MV-4-11 (cell line): Measurements from ENCODE around the gene SEMA4C.

Experiments used
- DNase-seq: peaks from one replicate; lab custom pipeline; 2025; lab: John Stamatoyannopoulos, UW

Gene SEMA4C

DNA sequence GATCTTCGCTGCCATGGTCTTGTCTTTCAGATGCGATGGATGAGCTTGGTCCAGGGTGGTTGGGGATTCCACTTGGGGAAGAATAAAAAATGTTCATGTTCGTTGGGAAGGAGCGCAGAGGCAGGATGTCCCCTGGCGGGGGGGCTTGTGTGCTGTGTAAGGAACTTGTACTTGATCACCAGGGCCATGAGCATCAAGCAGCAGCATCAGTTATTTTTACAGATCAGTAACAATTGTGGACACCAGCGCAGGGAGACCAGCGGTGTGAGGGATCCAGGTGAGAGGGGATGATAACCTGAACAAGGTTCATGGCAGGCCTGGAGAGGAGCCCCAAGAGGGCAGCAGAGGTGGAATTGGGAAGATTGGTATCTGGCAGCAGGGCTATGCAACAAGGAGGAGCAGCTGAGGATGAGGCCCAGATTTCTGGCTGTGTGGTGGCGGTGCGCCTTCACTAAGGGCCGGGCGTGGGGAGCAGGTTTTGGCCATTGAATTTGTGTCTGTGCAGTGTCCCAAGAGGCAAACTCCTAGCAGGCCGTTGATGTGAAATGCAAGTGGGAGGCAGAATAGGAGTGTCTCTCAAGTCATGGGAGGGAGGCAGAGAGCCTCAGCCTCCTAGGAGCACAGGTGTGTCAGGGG is 49.9 kb downstream of the SEMA4C start:
- no peak for DNase-seq

DNA sequence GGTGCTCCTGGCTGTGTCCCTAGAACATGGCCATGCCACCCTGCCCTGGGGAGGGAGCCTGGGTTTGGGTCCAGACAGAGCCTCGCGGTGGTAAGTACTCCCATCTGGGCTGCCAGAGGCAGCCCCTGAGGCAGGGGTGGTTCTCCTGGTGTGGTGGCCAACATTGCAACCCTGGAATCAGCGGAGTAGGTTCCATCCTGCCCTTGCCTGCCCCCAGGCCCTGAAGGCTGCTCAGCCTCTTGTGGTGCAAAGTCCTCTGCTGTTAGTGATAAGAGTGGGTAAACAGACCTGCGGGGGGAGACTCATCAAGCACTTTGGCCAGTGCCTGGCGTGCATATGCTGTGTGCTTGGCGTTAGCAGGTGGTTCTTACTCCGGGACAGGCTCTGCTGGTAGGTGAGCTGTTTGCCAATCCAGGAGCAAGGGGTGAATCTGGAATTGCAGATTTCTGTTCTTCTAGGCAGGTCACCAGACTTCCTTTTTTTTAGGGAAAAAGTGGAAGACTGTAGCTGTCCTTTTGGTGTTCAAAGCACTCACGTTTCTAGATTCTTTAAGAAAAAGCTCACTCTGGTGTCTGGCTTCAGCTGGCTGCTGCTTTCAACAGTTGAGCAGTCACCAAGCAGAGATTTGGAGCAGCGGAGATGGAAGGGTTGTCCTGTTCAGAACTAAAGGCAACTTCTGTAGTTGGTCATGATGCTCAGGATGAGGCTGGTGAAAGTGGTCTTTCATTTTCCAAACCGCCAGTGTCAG is 50.6 kb downstream of the SEMA4C start:
- no peak for DNase-seq

DNA sequence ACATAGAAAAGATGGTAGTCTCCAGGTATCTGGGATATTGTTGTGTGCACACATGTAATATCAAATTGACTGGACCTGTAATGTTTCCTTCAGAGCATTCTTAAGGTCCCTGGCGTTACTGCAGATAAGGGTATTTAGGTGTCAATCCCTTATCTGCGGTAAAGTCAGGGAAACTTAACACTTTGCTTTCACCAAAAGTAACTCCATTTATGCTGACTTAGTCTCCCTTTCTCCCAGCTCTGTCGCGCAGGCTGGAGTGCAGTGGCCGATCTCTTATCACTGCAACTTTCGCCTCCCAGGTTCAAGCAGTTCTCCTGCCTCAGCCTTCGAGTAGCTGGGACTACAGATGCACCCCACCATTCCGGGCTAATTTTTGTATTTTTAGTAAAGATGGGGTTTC is 52.0 kb downstream of the SEMA4C start:
- no peak for DNase-seq

DNA sequence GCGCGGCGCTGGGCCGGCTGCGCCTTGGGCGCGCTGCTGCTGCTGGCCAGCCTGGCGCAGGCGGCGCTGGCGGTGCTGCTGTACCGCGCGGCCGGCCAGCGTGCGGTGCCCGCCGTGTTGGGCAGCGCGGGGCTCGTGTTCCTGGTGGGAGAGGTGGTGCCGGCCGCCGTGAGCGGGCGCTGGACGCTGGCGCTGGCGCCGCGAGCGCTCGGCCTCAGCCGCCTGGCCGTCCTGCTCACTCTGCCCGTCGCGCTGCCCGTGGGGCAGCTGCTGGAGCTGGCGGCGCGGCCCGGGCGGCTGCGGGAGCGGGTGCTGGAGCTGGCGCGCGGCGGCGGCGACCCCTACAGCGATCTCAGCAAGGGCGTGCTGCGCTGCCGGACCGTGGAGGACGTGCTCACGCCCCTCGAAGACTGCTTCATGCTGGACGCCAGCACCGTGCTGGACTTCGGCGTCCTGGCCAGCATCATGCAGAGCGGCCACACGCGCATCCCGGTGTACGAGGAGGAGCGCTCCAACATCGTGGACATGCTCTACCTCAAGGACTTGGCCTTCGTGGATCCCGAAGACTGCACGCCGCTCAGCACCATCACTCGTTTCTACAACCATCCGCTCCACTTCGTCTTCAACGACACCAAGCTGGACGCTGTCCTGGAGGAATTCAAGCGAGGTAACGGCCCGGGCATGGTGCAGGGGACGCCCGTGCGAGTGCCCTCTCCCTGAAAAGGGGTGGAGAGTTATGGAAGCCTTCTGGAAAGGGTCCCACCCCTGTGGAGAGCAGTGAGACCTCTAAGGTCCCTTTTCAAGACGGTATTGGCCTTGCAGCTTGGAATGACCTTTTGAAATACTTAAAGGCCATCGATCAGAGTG is 52.8 kb downstream of the SEMA4C start:
- DNase-seq, result no peak

DNA sequence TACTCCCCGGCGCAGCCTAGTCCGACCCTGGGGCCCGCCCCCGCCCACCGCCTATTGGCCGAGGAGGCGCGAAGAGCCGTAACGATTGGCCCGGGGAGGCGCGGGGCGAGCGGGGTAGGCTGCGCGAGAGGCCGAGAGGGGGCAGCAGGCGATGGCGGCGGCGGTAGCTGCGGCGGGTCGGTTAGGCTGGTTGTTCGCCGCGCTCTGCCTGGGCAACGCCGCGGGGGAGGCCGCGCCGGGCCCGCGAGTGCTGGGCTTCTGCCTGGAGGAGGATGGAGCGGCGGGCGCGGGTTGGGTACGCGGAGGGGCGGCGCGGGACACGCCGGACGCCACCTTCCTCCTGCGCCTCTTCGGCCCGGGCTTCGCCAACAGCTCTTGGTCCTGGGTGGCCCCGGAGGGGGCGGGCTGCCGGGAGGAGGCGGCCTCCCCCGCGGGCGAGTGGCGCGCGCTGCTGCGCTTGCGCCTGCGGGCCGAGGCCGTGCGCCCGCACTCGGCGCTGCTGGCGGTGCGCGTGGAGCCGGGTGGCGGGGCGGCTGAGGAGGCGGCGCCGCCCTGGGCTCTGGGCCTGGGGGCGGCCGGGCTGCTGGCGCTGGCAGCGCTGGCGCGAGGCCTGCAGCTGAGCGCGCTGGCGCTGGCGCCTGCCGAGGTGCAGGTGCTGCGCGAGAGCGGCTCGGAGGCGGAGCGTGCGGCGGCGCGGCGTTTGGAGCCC is 53.6 kb downstream of the SEMA4C start, which contains the start of gene CNNM3:
TSS of gene CNNM3 (plus strand) at position 142 of the 709 bp plus-strand sequence. CDS start at position 152, 10 bp downstream.
- peak; percentile 77 for DNase-seq

DNA sequence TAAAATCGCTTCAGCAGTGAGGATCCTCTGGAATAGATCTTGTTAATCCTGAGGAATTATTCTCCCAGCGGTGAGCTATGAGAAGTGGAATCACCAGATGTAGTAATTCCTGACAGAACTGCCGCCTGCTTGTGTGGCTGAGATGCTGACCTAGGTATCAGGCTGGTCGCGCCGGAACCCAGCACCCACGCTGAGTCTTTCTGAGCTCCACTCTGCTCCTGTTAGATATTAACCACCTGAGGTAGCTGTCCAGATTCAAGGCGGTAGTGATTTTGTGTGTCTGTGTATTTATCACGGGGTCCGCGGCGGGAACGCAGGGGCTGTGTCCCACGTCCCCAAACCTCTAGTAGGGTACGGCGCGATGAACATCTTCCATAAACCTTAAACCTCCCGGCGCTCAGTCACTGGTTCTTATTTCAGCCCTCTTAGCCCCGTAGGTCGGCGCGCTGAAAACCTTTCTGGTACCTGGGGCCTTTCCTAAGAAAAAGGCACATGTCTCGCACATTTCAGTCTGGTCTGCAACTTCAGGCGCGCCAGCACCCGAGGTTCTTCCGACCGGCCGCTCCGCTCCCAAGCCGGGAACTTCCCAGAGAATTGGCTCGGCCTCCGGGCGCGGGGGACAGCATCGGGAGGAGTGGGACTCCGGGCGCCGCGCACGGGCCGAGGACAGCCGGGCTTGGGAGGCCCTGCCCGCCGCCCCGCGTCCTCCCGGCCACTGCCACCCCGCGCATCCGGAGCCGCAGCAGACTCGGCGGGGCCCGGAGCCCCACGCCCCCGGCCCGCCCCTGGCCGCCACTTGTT is 54.4 kb downstream of the SEMA4C start:
- no peak for DNase-seq

DNA sequence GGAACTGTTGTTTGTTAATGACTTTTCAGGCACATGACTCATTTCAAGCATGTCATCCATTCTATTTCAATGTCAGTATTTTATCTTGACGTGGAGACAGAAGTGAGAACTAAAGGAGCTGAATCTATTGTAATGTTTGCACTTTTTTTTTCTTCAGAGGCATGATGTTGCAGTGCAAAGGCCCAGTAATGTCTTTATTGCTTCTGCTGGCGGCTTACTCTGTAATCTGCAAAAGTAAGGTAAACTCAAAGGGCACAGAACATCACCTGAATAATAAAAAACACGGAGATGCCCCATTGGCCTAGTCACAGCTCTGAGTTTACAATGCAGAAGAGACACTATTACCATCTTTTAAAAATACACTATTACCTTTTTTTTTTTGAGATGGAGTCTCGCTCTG is 56.2 kb downstream of the SEMA4C start:
- no peak for DNase-seq

DNA sequence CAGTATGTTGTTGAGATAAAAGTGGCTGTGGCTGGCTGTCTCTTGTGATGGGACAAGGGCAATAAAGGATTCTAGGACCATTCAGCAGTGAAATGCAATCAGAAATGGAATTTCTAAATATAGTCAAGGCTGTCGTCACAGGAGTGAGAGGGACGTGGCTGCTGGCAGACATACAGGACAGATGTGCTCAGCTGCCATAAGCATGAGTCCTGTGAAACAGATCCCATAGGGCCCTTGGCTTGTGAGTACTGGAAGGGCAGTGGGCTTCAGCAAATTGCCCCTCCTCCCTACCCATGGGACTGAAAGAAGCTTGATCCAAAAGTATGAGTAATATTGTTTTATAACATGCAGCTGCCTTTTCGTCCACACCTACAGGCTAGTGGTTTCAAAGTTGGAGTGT is 58.0 kb downstream of the SEMA4C start:
- no peak for DNase-seq

DNA sequence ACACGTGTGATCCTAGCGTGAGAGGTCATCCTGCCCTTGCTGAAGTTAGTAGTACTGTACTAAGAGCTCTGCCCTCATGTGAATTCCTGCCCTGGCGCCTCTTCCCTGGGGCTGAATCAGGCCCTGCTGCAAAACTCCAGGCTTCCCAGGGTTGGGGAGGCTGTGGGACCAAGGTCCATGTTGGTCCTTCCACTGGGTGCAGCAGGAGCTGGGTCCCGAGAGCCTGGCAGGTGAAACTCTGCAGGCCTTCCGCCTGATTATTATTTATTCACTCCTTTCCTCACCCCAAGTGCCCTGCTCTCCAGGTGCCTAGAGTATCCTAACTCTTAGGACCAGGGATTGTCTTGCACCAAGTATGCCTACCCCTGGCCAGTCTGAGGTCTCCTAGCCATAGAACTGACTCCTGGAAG is 59.1 kb downstream of the SEMA4C start:
- DNase-seq, result no peak

DNA sequence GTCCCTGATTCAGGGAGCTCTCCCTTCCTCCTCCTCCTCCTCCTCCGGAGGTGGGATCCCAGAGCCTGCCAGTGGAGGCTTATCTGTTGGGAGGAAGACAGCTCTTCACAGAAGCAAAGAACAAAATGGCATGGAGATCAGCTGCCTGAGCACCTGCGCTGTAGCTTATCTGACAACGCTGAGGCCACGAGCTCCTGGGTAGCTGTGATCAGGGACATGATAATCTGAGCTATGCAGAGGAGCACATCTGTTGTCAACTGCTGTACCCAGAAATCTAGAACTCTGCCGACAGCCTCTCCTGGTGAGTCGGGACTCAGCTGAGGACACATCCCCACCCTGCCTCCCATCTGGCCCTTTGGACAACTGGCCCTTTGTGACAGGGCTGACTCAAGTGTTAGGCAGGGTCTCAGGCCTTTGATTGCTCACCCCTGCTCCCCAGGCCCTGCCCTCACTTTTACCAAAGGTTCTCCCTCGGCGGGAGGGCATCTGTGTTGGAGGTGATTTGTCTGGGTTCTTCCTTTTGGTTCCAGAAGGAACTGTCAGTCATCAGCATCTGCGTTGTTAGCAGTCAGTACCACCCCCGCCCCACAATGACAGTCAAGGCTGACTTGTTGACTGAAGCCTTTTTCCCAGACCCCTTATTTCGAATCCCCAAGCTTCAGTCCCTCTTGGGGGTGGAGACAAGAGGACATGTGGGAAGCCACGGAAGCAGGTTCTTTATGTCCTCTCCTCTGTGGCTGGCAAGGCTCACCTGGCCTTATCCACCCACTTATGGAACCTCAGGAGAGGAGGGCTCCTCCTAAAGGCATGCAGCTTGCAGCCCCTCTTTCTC is 59.7 kb downstream of the SEMA4C start:
- no peak for DNase-seq
